MM.1S (cell line): ENCODE data around the gene PCBP4.

Experiments used
- EZH2 ChIP-seq: fragments of 300-600 bp; sonication (generic); optimal IDR thresholded peaks from 2 replicates; pipeline ENCODE3; 2017; ENCODE audit warnings: low read depth, mild to moderate bottlenecking, antibody characterized with exemption, low read length, mixed read lengths
- EZH2phosphoT487 ChIP-seq: fragments of 300-600 bp; sonication (generic); IDR thresholded peaks from 2 replicates; pipeline ENCODE4 v1.6.1; 2018; ENCODE audit warnings: antibody characterized with exemption, low read length
- TF ChIP-seq, protein P1 (sequence below): fragments of 300-600 bp; sonication (generic); IDR thresholded peaks from 2 replicates; pipeline ENCODE4 v1.5.1; 2016; ENCODE audit warnings: antibody characterized with exemption, low read length, mixed read lengths

DNA sequence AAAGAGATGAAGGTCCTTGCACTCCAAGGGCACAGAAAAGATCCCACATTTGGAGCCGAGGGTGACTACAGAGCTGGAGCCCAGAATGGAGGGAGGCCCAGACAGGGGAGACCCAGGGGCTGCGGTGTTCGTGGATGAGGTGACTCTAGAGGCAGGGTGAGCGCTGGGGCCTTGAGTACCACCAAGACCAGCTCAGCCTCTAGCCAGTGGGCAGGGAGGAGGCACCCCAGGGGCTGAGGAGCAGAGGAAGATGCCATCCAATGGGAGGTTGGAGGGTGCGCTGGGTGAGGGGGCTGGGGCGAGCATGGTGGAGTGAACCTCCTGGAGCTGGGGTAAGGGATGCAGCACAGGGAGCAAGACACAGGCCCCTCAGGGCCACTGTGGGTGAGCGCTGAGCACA lies 38.8 kb downstream of the PCBP4 start:
- TF ChIP-seq, protein P1, sequence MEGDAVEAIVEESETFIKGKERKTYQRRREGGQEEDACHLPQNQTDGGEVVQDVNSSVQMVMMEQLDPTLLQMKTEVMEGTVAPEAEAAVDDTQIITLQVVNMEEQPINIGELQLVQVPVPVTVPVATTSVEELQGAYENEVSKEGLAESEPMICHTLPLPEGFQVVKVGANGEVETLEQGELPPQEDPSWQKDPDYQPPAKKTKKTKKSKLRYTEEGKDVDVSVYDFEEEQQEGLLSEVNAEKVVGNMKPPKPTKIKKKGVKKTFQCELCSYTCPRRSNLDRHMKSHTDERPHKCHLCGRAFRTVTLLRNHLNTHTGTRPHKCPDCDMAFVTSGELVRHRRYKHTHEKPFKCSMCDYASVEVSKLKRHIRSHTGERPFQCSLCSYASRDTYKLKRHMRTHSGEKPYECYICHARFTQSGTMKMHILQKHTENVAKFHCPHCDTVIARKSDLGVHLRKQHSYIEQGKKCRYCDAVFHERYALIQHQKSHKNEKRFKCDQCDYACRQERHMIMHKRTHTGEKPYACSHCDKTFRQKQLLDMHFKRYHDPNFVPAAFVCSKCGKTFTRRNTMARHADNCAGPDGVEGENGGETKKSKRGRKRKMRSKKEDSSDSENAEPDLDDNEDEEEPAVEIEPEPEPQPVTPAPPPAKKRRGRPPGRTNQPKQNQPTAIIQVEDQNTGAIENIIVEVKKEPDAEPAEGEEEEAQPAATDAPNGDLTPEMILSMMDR = no peak
- TF ChIP-seq EZH2 (no peak), EZH2phosphoT487 (no peak)
